GM12891 (cell line): ENCODE measurements around the gene RNF220.
A peak's percentile ranks its signal among the peaks of the same experiment; 100 is the strongest.

Source experiments
- DNase-seq: peaks from one replicate; pipeline ENCODE4 v3.0.0; 2011; ENCODE audit warnings: low spot score; ENCODE audit not compliant: insufficient read length
- FAIRE-seq: peaks from 2 replicates; lab custom pipeline; 2011; peaks lifted over from hg19 to GRCh38; lab: Jason Lieb, UNC
- PAX5 ChIP-seq: IDR thresholded peaks from 2 replicates; pipeline ENCODE4 v1.6.1; 2011; ENCODE audit warnings: low read length, moderate library complexity, mild to moderate bottlenecking; ENCODE audit not compliant: insufficient read depth, severe bottlenecking
- POLR2A ChIP-seq: IDR thresholded peaks from 2 replicates; pipeline ENCODE4 v1.6.1; 2011; ENCODE audit warnings: low read depth, low read length, control low read depth
- POLR2AphosphoS5 ChIP-seq: IDR thresholded peaks from 2 replicates; pipeline ENCODE4 v1.6.1; 2011; ENCODE audit warnings: low read depth, low read length, control low read depth
- POU2F2 ChIP-seq: IDR thresholded peaks from 2 replicates; pipeline ENCODE4 v1.6.1; 2011; ENCODE audit warnings: low read depth, mild to moderate bottlenecking, control low read depth, low read length, moderate library complexity
- SPI1 ChIP-seq: IDR thresholded peaks from 2 replicates; pipeline ENCODE4 v1.6.1; 2011; ENCODE audit warnings: low read depth, low read length, control low read depth
- TAF1 ChIP-seq: IDR thresholded peaks from 2 replicates; pipeline ENCODE4 v1.6.1; 2011; ENCODE audit warnings: low read depth, low read length, control low read depth

Gene RNF220

DNA sequence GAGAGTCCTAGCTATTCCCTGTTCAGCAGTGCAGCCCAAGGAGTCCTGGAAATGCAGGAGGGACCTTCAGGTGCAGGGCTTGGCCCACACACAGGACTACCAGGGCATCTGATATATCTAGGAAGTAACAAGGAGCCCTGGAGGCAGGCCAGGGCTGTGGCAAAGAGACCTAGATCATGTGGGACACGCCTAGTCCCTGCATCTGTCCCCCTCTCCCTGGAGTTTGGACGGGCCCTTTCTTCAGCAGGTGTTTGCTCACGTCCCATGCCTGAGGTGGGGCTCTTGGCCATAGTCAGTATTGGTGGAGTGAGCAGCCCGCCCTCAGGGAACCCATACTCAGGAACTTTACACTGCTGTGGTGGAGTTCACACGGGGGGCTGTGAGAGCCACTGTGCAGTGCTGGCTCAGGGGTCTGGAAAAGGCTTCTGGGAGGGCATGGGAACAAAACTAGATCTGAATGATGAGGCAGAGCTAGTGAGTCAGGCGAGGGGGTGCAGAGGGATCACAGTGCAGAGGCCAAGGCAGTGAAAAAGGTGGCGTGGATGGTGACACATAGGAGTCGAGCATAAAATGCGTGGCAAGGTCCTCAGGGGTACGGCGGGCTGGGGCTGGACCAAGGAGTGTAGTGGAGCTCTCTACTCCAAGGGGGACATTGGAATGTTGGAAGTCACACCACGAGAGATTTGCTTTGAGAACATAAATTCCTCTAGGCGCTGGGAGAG, 243.6 kb downstream of the RNF220 start:
- DNase-seq (no peak), FAIRE-seq (no peak)
- TF ChIP-seq PAX5 (no peak), TAF1 (no peak), POLR2AphosphoS5 (no peak), POU2F2 (no peak), POLR2A (no peak), SPI1 (no peak)

DNA sequence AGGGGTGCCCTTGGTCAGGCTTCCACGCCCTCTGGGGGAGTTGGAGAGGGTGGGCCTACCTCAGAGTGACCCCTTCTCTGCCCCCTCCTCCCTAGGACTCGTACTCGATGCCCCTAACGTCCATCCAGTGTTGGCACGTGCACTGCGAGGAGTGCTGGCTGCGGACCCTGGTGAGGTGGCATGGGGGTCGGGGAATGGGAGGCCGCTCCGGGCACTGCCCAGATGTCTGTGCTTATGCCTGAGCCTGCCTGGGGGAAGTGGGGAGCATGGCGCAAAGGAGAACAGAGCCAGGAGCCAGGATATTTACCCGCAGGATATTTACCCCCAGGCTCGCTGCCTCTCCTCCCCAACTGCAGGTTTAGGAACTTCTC, 244.7 kb downstream of the RNF220 start:
- DNase-seq (no peak), FAIRE-seq (no peak)
- TF ChIP-seq SPI1 (no peak), TAF1 (no peak), POLR2A (no peak), POLR2AphosphoS5 (no peak), POU2F2 (no peak), PAX5 (no peak)

DNA sequence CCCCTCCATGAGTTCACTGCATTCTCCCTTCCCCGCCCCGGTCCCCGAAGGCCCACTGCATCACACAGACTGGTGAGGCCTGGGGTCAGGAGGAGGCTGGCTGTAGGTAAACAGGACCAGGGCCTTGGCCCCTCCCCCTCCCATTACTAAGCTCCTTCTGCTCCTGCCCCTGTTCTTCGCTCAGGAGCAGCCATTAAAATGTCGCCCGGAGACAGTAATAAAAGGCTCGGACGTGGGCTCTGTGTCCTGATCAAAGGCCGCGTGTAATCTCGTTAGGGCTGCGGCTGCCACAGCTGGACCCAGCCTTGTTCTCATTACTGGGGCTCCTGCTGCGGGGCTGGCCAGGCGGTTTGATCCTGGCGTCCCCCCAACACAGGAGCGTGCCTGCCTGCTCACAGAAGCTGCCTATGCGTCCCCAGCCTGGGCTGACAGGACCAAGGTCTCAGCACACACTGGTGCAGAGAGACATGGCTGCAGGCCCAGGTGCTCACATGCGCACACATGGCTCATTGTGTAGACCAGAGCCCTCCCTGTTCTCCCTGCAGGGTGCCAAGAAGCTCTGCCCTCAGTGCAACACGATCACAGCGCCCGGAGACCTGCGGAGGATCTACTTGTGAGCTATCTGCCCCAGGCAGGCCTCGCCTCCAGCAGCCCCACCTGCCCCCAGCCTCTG, 245.2 kb downstream of the RNF220 start:
- TF ChIP-seq POLR2A (no peak), PAX5 (no peak), TAF1 (no peak), POU2F2 (no peak), POLR2AphosphoS5 (no peak), SPI1 (no peak)
- FAIRE-seq, result no peak
- DNase-seq, result no peak

DNA sequence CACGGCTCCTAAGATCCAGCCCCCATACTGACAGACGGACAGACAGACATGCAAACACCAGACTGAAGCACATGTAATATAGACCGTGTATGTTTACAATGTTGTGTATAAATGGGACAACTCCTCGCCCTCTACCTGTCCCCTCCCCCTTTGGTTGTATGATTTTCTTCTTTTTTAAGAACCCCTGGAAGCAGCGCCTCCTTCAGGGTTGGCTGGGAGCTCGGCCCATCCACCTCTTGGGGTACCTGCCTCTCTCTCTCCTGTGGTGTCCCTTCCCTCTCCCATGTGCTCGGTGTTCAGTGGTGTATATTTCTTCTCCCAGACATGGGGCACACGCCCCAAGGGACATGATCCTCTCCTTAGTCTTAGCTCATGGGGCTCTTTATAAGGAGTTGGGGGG, 246.0 kb downstream of the RNF220 start:
- TF ChIP-seq POLR2AphosphoS5, result no peak
- no peak for TF ChIP-seq PAX5
- no peak for TF ChIP-seq POU2F2
- no peak for TF ChIP-seq SPI1
- TF ChIP-seq TAF1, result no peak
- DNase-seq (no peak), FAIRE-seq (no peak)

DNA sequence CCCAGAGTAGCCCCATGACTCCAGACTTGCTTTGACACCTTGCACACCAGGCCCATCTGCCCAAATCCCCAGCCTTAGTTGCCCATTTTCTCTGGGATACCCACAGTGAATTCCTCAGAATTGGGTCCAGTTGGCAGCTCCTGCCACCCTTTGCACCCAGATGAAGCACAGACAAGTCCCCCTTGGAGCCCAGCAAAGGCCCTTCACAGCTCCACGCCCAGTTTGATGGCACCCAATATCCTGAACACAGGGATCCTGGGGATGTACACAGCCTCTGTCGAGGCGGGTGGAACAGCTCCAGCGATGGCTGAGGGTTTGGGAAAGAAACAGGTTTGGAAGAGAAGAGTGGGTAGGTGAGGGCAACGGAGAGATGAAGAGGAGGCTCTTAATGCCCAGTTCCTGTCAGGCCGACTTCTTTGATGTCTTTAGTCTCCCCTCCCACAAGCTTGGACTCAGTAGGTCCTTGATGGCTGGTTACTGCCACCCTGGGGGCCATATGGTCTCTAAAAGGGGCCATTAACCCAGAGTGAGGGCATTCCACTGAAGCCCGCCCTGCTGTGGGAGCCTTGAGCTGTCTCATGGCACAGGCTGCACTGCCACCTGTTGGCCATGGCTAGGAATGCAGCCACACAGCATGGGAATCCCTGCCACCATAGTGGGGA, 247.5 kb downstream of the RNF220 start:
- no peak for TF ChIP-seq PAX5
- TF ChIP-seq POLR2A, result 0 out of 2 replicates have a peak, but pooled peaks have one; percentile 45
- FAIRE-seq (peak; percentile 99), DNase-seq (peak; percentile 79)

DNA sequence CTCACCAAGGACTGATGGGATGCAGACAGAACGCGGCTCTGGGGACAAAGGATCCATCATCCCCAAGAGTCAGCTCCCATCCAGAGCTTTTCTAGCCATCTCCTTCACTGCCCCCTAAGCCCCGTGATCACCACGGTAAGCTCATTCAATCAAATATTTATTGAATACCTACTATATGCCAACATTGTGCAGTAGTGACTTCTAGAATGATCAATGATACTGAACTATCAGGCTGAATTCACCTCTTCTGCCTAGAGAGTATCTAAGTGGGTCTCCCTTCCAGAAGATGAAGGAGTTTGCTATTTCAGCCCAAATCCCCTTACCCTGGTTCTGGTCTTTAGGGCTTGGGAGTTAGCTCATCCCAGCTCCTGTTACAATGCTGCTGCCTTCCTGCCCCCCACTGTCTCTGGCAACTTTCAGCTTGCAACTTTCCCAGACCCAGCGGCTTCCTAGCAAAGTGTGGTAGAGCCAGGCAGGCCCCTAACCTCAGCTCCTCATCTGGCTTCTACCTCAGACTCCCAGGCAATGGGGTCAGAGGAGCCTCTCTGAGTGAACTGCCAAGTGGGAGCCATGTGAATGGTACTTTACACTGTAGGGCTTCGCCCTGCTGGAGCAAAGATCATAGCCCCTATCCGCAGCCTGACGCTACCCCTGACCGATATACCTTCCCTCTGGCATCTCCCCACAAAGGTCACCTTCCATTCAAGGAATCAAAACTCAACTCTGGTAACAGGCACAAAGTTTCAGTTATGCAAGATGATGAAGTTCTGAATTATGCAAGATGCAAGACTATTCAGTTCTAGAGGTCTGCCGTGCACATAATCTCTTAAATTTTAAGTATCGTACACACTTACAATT, 248.3 kb downstream of the RNF220 start:
- DNase-seq, result no peak
- TF ChIP-seq TAF1 (no peak), SPI1 (no peak), POLR2A (no peak), POU2F2 (no peak), PAX5 (no peak), POLR2AphosphoS5 (no peak)
- peak; percentile 23 for FAIRE-seq

DNA sequence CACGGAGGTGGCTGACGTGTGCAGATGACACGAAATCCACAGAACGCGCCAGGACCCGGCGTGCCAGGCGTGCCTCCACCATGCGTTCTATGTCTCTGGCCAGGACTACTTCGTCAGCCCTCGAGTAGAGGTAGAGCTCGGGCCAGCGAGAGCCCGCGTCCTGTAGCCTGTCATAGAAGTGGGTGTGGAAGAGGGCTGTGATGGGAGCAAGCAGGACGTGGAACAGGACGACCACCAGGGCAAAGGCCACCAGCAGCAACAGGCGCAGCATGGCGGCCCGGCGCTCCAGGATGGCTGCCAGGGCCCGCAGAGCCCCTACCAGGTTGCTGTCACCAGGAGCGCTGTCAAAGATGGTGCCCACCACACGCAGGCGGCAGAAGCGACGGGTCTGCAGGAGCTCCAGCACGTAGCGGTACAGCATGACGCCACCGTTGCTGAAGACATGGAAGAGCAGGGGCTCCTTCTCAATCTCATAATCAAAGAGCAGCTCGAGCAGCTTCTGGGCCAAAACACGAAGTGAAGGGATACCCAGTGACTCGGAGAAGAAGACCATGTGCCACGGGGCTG, 249.6 kb downstream of the RNF220 start:
- DNase-seq, result no peak
- no peak for TF ChIP-seq POLR2A
- no peak for TF ChIP-seq POLR2AphosphoS5
- TF ChIP-seq PAX5, result no peak
- TF ChIP-seq TAF1, result no peak
- TF ChIP-seq SPI1, result no peak
- no peak for TF ChIP-seq POU2F2
- FAIRE-seq, result no peak

DNA sequence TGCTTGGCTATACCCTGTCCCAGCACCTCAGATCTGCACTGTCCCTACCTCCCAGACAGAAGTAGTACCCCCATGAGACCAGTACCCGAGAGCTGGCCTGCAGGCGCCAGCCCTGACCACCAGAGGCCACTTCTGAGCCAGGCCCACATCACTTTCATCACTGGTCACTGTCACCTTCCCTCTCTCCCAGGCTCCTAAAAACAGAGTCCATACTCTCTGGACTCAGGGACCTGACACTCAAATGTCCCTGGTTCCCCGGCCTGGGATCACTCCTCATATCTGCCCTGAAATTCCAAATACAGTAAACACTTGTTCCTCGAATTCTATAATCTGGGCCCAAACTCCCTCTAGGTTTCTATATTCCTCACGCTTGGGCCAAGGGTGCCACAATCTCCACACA, 250.6 kb downstream of the RNF220 start:
- no peak for TF ChIP-seq POLR2AphosphoS5
- no peak for FAIRE-seq
- DNase-seq, result no peak

DNA sequence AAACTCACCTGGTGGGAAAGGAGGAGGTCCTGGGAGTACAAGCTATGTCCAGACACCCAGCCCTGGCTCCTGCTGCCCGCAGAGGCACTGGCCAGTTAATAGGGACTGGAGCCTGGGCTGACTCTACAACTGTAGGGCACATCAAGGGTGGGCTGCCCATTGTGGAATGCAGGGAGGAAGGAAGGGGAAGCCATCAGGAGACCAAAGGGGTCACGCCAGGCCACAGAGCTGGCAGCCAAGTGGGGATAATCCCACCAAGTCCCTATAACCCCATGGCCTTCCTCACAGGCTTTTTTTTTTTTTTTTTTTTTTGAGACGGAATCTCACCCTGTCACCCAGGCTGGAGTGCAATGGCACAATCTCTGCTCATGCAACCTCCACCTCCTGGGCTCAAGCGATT, 254.5 kb downstream of the RNF220 start:
- no peak for FAIRE-seq
- DNase-seq, result no peak
- TF ChIP-seq POLR2A, result no peak
- TF ChIP-seq SPI1, result no peak
- TF ChIP-seq POLR2AphosphoS5, result no peak
- TF ChIP-seq TAF1, result no peak
- no peak for TF ChIP-seq PAX5
- TF ChIP-seq POU2F2, result no peak
